Hematopoietic multipotent progenitor cell treated with erythropoietin and hydrocortisone succinate and interleukin-3 and kit ligand, for 15 days (in vitro differentiated cells): Measurements from ENCODE around the gene CTNNA2.

Experiments used
- DNase-seq: peaks from one replicate; pipeline ENCODE4 v3.0.0-alpha.2; 2015; ENCODE audit warnings: low spot score

The CTNNA2 gene

DNA sequence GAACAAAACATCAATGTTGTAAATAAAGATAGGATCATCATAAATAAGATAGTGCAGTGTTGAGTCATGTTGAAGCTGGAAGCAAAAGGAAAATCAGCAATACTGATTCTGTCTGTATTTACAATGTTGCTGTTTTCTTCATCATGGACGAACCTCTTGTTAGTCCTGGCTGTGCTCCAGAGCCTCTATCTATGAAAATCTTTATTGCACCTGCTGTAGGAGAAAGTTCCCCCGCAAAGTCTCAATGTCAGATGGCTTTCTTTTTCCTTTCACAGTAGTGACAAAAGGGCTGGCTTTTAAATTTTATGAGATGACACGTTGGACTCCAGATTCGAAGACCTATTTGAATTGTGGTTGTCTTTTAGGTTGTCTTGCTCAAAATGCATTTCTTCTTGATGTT is 890.2 kb downstream of the CTNNA2 start:
- DNase-seq, result no peak

DNA sequence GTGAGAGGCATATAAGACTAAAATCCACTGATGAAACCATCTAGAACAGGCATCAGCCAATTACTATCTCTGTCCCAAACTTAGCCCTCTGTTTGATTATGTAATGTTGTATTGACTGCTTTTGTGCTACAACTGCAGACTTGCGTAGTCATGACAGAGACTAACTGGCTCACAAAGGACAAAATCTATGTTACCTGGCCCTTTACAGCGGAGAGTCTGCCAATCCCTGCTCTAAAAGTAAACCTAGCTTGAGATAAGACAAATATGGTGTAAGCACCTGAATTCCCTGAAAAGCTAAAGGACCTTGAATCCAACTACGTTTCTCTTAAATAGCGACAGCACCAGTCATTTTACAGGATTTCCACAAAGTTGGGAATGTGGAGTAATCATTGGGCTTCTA is 894.5 kb downstream of the CTNNA2 start:
- DNase-seq, result no peak

DNA sequence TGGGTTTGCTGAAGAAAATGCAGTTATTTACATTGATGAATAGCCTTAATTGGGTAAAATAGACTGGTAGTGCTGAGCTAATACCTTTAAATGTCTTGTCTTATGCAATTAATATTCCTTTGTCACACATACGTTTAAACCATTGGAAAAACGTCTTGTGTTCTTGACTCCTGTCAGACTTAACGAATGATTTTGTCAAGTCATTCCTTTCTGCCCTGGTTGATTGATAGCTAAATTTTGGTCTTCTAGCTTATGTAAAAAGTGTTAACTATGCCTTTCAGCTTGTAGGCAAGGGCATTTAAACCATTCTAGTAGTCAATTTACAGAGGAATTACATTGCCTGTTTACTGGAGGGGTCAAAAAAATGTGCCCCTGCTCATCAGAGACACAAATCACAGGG is 897.5 kb downstream of the CTNNA2 start:
- no peak for DNase-seq

DNA sequence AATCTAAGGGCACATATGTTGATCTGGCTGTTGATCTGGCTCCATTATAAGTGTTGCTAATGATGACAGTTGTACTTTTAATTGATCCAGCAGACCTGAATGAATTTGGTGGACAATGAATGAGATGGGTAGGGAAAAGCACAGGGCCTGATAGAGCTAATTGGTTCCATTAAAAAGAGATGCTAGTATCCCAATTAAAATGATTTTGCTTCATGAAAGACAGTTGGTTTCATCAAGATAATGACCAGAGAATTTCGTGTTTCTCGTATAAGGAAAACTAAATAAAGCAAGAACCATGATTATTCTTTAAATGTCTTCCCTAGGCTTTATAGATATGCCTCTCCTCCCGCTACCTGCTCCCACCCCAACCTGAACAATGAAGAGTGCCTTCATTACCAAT is 900.3 kb downstream of the CTNNA2 start:
- DNase-seq, result no peak

DNA sequence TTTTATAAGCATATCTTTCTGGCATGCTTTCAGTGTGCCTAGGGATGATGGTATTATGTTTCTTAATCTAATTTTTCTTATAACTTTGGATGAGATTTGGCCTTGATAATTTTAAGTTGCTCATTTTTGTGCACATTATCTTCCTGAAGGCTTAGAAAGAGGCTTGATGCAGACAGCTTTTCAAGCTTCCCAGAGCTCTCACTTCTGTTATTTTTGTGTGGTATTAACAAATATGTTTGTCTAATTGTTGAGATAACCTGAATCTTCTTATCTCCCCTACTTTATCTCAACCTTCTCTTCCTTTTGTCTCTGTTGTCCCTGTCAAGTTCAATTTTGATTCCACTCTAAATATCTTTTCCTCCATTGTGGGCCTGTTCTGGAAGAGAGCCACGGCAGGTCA is 904.9 kb downstream of the CTNNA2 start:
- no peak for DNase-seq

DNA sequence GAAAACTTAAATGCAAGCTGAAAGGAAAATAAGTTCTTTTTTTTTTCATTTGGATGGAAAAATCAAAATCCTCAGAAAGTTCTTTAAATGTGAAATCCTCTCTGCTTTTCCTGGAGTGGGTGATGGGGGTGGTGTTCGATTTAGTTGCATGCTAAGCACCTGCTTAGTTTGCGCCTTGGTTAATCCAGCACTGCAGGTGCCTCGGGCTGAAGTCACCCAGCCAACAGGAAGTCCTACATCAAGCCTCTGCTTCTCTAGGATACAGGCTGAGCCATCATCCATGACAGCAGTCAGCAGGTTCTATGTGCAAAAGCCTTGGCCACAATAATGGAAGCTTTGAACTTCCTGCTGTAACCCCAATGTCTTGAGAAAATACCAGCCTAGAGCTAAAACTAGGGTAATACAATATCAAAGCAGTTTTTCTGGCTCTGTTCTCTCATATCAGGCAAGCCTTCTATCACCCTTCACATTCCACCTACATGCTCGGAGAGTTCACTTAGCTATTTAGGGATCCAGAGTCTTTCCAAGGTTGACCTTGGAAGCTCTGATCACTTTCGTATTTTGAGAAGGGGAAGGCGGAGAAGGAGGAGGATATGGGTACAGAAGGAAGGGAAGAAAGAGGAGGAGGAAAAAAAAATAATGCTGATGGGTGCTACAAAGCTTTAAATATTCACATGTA is 907.8 kb downstream of the CTNNA2 start:
- no peak for DNase-seq

DNA sequence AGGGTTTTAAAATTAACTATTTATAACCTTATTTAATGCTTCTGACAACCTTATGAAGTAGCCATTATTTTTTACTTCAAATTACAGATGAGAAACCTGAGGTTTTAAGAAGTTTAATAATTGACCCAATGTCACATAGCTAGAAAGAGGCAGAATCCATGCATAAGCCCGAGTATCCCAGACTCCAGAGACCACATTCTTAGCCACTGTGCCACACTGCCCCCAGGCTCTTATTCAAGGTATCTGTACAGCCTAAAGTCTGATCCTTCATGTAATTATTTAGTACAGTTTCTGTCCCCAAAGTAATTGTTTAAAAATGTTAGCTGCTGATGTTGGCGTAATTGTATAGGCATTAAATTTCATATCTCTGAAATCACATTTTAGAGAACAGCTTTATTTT is 916.4 kb downstream of the CTNNA2 start:
- DNase-seq, result no peak

DNA sequence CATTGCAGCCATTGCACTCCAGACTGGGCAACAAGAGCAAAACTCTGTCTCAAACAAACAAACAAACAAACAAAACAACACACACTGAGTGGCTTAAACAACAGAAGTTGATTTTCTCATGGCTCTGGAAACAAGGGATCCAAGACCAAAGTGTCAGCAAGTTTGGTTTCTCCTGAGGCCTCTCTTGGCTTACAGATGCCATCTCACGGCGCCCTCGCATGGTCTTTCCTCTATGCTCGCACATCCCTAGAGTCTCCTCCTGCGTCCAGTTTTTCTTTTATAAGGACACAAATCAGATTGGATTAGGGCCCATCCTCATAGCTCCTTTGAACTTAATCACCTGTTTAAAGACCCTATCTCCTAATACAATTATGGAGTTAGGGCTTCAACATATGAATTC is 925.1 kb downstream of the CTNNA2 start:
- DNase-seq, result no peak

DNA sequence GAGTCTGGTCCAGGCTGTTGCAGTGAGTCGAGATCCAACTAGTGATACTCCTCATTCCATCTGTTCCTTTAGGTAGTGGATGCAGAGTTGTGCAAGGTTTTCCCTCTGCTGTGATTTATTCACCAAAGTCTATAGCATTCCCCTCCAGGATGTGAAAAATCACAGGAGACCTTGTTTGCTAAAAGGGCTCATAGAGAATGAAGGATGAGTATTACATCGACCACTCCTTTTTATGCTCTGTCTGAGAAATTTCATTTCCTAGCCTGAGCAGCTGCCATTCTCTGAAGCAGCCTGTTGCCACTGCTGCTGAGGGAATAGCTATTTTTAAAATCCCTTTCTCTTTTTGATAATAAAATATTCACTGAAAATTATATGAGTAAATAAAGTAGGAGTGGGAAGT is 925.8 kb downstream of the CTNNA2 start:
- no peak for DNase-seq

DNA sequence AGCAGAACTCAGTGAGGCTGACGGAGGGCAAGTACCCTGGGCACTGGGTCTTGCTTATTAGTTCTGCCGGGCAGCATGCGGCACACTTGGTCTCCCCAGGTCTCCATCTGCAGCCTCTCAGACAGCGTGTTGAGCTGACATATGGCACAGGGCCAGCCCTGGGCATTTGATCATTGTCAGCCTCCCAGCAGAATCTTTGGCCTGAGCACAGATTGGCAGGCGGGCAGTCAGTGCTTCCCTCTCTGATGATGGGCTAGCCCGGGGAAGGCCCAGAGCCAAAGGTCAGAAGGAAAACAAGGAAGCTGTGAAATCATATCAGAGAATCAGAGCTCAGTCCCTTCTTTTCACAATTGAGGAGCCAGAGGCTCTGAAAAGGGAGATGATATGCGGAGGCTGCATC is 941.8 kb downstream of the CTNNA2 start:
- no peak for DNase-seq

DNA sequence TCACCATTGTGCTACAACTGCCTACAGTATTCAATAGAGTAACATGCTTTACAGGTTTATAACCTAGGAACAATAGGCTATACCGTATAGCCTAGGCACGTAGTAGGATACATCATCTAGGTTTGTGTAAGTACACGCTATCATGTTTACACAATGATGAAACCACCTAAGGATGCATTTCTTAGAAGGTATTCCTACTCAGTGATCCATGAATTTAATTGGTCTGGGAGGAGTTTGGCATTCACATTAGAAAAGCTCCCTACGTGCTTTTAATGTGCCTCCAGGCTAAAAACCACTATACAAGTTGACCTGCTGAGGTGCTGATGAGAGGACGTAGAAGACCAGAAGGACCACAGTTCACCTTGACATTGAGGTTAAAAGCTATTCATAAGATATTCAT is 946.2 kb downstream of the CTNNA2 start:
- no peak for DNase-seq

DNA sequence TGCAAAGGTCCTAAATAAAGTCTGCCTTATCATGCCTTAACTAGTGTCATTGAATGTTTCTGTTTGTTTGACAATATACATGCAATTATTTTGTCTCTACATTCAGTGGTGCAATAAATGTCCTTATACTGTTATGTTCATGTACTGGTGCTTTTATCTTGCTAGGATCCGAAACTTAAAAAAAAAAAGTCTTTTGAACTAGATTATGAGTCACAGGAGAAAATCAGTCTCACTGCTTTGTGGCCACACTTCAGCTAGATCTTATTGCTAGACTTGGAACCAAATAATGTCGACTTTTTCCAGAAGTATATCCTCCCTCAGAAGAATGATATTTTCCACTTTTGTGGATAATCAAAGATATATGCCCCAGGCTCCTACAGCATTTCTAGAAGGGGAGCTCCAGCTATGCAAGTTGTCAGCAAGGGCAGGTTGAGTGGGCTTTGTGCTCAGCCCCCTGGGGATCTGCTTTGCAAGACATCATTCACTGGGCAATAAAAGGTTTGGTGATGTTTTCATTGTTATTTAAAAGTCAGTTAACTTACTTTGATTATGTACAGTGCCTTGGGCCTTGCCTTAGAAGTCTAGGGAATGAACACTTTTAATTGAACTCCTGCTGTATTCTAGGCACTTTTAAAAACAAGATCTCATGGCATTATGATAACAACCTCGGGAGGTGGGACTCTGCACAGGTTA is 948.8 kb downstream of the CTNNA2 start:
- no peak for DNase-seq

DNA sequence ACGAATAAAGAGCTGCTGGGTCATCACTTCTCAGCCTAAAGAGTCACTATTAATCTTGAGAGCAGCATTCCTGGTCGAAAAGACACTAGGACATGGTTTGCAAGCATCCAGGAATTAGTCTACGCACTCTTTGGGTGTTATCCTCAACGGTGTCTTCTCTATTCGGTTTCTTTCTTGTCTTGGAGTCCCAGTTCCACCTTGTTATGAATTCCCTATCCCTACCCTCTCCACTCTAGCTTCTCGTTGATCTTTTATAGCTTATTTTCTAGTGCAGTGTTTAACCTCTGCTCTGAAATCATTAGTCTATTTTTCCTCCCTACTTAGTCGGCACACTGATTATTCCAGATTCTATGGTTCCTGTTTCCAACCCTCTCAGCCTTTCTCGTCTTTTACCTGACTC is 949.8 kb downstream of the CTNNA2 start:
- DNase-seq, result no peak

DNA sequence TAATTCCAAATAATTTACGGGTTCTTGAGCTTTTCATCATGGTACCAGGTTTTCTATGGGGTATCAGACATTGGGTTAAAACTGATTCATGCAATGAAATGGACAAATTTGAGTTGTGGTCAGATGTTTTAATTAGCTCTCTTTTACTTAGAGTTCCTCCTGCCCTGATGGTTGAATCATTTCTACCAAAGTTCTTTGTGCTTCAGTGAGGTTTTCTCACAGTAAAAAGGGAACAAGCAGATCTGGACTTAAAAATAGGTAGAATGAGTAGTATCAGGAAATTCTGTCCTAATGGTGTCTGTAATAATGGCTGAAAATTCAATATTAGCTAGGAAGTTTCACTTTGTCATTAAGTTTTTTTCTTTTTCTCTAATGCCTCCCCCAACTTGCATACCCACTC is 951.4 kb downstream of the CTNNA2 start:
- DNase-seq, result no peak

DNA sequence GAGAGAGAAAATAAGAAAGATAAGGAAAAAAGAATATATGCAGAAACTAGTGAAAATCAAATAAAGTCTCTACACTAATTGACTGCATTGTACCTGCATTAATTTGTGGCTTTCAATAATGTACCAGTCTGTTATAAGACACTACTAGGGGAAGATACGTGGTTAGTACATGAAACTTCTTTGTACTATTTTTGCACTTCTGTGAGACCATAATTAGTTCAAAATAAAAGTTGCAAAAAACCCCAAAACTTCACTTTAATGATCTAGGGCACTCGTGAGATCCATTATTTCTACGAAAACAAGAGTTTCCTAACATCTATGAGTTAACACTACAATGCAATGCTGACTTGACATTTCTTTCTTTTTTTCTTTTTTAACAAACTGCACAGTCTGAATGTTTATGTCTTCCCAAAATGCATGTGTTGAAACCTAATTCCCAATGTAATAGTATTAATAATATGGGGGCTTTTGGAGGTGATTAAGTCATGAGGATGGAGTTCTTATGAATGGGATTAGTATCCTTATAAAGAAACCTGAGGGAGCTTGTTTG is 954.5 kb downstream of the CTNNA2 start:
- DNase-seq, result no peak

DNA sequence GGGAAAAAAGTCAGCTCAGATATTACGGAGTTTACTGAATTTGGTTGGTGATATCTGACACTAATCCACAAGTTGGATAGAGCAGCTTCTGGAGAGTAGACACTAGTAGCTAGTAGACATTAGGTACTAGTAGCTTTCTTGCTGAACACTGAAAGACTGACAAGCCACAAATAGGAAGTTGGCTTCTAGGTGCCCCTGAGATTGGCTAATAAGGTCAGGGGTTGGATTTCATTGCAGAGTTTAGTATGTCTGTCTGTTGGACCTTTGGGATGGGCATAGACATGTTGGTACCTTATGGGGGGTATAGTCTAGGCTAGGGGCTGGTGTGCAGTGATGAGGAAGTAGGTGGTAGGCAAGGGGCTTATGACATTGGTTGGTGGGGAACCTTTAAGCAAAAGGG is 956.6 kb downstream of the CTNNA2 start:
- DNase-seq, result no peak

DNA sequence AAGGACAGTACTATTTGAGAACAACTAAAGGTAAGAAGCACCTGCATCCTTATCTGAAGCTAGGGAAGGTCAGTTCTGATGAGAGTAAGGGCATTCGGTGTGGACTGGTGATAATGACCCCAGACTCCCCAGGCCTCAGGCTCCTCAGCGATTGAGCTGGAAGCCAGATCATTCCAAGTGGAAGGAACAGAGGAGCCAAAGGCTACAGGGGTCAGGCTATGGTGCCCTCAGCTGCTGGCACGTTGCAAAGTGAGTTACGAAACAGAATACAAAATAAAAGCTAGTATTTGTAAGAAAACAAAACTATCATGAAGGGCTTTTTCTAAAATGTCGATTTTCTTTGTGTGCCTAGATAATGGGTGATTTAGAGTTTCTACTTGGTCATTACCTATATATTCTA is 960.2 kb downstream of the CTNNA2 start:
- DNase-seq, result no peak

DNA sequence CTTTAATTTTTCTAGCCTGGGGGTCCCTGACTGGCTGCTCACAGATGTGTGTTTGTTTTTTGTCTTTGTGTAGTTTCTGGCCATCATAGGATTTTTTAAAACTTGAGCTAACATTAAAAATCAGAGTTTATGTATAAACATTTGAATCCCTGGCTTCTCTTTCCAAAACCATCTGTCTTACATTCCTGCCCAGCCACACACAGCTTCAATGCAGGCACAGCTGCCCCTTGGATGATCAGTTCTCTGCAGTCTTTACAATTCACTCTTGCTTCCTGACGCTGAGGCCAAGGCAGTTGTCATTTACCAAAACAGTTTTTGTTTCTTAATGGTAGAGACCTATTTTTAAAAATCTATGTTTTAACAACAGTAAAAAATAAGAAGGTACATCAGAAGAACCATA is 960.9 kb downstream of the CTNNA2 start:
- DNase-seq, result no peak

DNA sequence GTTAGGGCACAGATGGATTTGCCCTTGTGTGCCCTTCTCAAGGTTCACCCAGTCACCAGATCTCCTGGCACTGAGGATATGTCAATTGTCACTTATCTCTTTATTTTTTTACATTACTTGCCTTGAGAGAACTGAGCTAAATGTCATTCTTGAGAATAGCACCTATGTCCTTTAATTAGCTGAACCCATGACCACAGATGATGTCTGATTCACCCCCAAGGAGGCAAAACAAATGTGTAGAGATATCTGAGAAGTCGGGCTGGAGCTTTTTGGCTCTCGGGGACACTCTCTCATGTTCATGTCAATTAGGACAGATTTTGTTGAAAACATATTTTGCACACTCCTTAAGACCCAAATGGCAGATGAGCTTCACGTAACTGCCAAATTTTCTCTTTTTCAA is 963.1 kb downstream of the CTNNA2 start:
- no peak for DNase-seq

DNA sequence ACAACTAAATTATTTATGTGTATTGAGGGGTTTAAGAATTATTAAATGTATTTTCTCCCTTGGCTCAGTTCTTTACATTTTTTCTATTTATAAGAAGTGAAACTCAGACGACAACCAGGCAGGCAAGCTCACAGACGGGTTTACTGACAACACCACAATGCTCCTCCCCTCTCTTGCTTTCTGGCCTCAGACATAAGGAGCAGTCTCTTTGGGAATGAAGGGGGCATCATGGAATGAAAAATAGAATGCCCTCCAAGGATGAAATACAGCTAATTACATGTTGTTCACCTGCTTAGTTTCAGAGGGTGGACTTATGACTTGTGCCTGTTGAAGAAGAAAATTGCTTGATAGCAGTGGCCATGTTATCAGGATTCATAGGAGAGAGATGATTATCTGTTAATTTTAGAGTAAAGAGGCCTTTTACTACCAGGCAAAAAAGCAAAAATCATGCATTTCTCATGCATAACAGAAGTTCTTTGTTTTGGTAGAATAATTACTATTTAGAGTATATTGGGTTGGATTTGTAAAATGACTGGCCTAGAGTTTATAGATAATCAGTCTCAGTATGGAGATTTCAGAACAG is 963.8 kb downstream of the CTNNA2 start:
- DNase-seq, result no peak

DNA sequence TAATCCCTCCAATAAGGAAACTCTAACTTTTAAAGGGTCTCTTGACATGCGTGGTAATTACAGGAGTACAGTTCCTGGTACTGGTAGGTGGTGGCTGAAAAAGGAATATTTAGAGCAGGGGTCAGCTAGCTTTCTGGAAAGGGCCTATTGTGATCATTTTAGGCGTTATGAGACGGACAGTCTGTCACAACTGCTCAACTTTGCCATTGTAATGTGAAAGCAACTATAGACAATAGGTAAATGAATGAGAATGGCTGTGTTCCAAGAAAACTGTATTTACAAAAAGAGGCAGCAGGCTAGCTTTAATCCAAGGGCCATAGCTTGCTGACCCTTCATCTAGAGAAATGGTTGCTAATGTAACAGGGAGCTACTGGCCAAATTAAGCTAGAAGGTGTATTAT is 969.4 kb downstream of the CTNNA2 start:
- no peak for DNase-seq

DNA sequence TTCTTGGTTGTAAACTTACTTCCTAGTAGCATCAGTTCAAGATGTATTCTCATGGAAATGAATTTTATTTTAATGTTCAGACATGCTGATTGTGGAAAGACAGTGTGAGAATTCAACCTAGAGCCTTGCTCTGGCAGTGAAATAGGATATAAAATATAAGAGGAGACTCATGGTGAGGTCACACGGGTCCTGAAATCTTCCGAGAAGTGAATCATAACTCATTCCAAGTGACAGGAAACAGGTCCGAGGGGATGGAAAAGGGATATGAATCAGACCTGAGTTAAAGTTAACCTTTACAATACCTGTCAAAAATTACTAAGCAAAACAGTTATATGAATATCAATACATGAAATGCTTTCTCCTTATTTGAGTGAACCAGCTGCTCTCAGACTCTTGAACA is 976.9 kb downstream of the CTNNA2 start:
- no peak for DNase-seq

DNA sequence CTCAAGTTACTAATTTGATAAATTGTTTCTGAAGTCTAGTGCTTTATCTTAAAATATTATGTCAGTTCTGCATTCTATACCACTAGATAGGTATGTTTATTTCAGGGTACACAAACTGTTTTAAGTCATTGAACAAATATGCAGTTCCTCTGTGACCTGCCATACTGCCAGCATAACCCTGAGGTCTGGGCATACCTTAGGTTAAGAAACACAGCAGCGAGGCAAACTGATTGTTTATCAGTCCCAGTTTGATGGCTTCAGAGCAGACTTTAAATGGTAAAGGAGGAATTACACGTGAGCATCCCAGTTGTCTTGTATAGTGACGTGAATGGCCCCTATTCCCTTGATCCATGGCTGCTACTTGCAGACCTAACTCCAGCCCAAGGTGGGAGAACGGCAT is 978.1 kb downstream of the CTNNA2 start:
- DNase-seq, result no peak

DNA sequence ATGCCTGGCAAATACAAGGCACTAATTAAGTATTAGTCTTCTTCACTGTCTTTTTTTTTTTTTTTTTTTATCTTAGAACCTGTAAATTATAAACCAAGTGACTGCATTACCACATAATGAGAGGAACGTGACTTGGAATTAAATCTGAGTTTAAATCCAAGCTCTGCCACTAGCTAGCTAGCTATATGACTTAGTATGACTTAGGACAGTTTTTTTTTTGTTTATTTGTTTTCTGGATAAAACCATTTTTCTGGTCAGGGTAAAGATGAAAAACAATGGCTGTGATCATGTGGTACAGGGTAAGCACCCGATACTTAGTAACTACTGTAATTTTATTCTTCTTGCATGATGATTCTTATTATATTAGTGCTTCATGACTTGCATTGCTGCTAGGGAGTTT is 983.5 kb downstream of the CTNNA2 start:
- DNase-seq, result no peak
